K562 (cell line): Measurements from ENCODE around the gene CYLC2. TPM values are rescaled to one million over a fixed set of nuclear protein-coding genes. Genes with fewer than 3 reads are reported as not detected.

ENCODE experiments used
- ATAC-seq: fragments of 200-7000 bp; cut with Tn5 transposase; 3 replicates; pipeline ENCODE4 v1.9.1; 2020; ENCODE audit warnings: moderate library complexity
- BruUV-seq: library from RNA; stranded (reverse); fragments of 400-500 nt; replicated peaks from 2 replicates; lab custom pipeline; 2021; lab: Mats Ljungman, UMichigan
- CTCF ChIA-PET: fragments of 300-600 bp; formaldehyde crosslinking; extraction: SDS; loops from one replicate; lab custom pipeline; 2021; ENCODE audit warnings: low intra/inter-chr PET ratio; lab: Yijun Ruan, JAX
- POLR2A ChIA-PET: fragments of 300-600, 350-650 bp; sonication (Branson Sonifier 250); formaldehyde crosslinking; extraction: SDS; loops from one replicate; lab custom pipeline; 2021; ENCODE audit warnings: antibody characterized with exemption, inconsistent platforms; lab: Yijun Ruan, JAX
- DNase-seq, 4 experiments: peaks; one replicate each; pipeline versions ENCODE4 v3.0.0 to v3.0.0-alpha.2; 2011 to 2018; ENCODE audit warnings: low spot score in 3 of 4, mixed read lengths in 3 of 4; ENCODE audit errors: extremely low read depth in 1 of 4
- FAIRE-seq: peaks from 2 replicates; lab custom pipeline; 2011; peaks lifted over from hg19 to GRCh38; lab: Jason Lieb, UNC
- H2AFZ ChIP-seq: 2 replicates; pipeline ENCODE4 v1.6.0; 2011; ENCODE audit warnings: low read depth, low read length, control low read depth, inconsistent platforms
- H3K27ac ChIP-seq: fragments of 200-600 bp; 3 replicates; pipeline ENCODE4 v1.8.0; 2011; ENCODE audit warnings: low read depth, mild to moderate bottlenecking, control low read depth, inconsistent platforms, low read length, moderate library complexity, mixed read lengths; ENCODE audit errors: extremely low read depth
- H3K27me3 ChIP-seq, 2 experiments: fragments of 300-600 bp in 1 of 2; 2 replicates in 1 of 2; 3 replicates in 1 of 2; pipeline versions ENCODE4 v1.6.0 to v1.8.0; 2011; ENCODE audit warnings: inconsistent platforms in 2 of 2, low read length in 2 of 2, mild to moderate bottlenecking in 1 of 2, mixed read lengths in 1 of 2, moderate library complexity in 1 of 2; ENCODE audit not compliant: control insufficient read depth in 2 of 2, insufficient read depth in 2 of 2
- H3K36me3 ChIP-seq: fragments of 300-600 bp; 3 replicates; pipeline ENCODE4 v1.8.0; 2011; ENCODE audit warnings: mild to moderate bottlenecking, low read length, inconsistent platforms; ENCODE audit not compliant: control insufficient read depth, insufficient read depth
- H3K4me1 ChIP-seq, 2 experiments: fragments of 200-600 bp in 1 of 2; replicated peaks in 1 of 2; 2 replicates in 1 of 2; 3 replicates in 1 of 2; pipeline versions ENCODE4 v1.5.1 to v1.8.0; 2011; ENCODE audit warnings: inconsistent platforms in 2 of 2, low read length in 2 of 2, mild to moderate bottlenecking in 1 of 2, mixed read lengths in 1 of 2, moderate library complexity in 1 of 2; ENCODE audit not compliant: control insufficient read depth in 2 of 2, insufficient read depth in 2 of 2
- H3K4me2 ChIP-seq: 2 replicates; pipeline ENCODE4 v1.6.1; 2011; ENCODE audit warnings: low read length, control low read depth, inconsistent platforms, mixed read lengths; ENCODE audit not compliant: insufficient read depth
- H3K4me3 ChIP-seq: fragments of 200-600 bp; sonication (generic), shearing (Covaris generic); 2 replicates; pipeline ENCODE4 v1.5.1; 2016; ENCODE audit warnings: control low read depth, inconsistent platforms
- H3K79me2 ChIP-seq: fragments of 200-600 bp; 3 replicates; pipeline ENCODE4 v1.8.0; 2011; ENCODE audit warnings: low read length, inconsistent platforms; ENCODE audit not compliant: control insufficient read depth, insufficient read depth
- H3K9ac ChIP-seq, 2 experiments: 2 replicates each; pipeline versions ENCODE4 v1.6.0 to v1.6.1; 2011; ENCODE audit warnings: low read depth in 2 of 2, low read length in 2 of 2, control low read depth in 1 of 2, inconsistent platforms in 1 of 2, mild to moderate bottlenecking in 1 of 2, mixed read lengths in 1 of 2; ENCODE audit not compliant: insufficient read depth in 1 of 2
- H3K9me1 ChIP-seq: one replicate; pipeline ENCODE4 v1.6.0; 2011; ENCODE audit warnings: inconsistent platforms, mild to moderate bottlenecking, low read length, moderate library complexity; ENCODE audit not compliant: control insufficient read depth, insufficient read depth
- H3K9me3 ChIP-seq: replicated peaks from 2 replicates; pipeline ENCODE4 v1.5.1; 2011; ENCODE audit warnings: low read depth, low read length, inconsistent platforms; ENCODE audit not compliant: control insufficient read depth, insufficient read depth
- H4K20me1 ChIP-seq: replicated peaks from 2 replicates; pipeline ENCODE4 v1.6.1; 2011; ENCODE audit warnings: low read length, inconsistent platforms, mixed read lengths; ENCODE audit not compliant: control insufficient read depth, insufficient read depth
- ASH1L ChIP-seq: fragments of 450-650 bp; IDR thresholded peaks from 2 replicates; pipeline ENCODE4 v1.6.1; 2018; ENCODE audit warnings: borderline replicate concordance, mild to moderate bottlenecking, low read depth; ENCODE audit not compliant: partially characterized antibody
- ATF3 ChIP-seq, 2 experiments: fragments of 450-650 bp in 1 of 2; sonication (generic) in 1 of 2; formaldehyde crosslinking in 1 of 2; IDR thresholded peaks in 1 of 2; conservative IDR thresholded peaks in 1 of 2; 2 replicates each; pipeline versions ENCODE4 v1.6.1 to v1.8.1; 2016 to 2023; ENCODE audit warnings: mild to moderate bottlenecking in 2 of 2, moderate library complexity in 2 of 2, inconsistent platforms in 1 of 2, missing genetic modification reagents in 1 of 2
- LEF1 ChIP-seq: fragments of 450-650 bp; IDR thresholded peaks from 2 replicates; pipeline ENCODE4 v1.6.1; 2016; ENCODE audit warnings: mild to moderate bottlenecking
- MCM2 ChIP-seq: fragments of 450-650 bp; IDR thresholded peaks from 2 replicates; pipeline ENCODE4 v1.6.1; 2017; ENCODE audit warnings: low read depth, mild to moderate bottlenecking
- MYBL2 ChIP-seq, 2 experiments: fragments of 450-650 bp in 1 of 2; sonication (generic) in 1 of 2; formaldehyde crosslinking in 1 of 2; IDR thresholded peaks; 2 replicates each; pipeline versions ENCODE4 v1.6.1 to v1.8.1; 2017 to 2022; ENCODE audit warnings: borderline replicate concordance in 1 of 2, inconsistent platforms in 1 of 2, low read depth in 1 of 2, mild to moderate bottlenecking in 1 of 2, missing genetic modification reagents in 1 of 2, moderate library complexity in 1 of 2
- NFXL1 ChIP-seq: fragments of 450-650 bp; formaldehyde crosslinking; IDR thresholded peaks from 2 replicates; pipeline ENCODE4 v1.4.0; 2021; ENCODE audit warnings: mild to moderate bottlenecking
- PRMT5 ChIP-seq: sonication (generic); formaldehyde crosslinking; IDR thresholded peaks from 2 replicates; pipeline ENCODE4 v1.5.0; 2020; ENCODE audit warnings: missing genetic modification reagents
- RAD51 ChIP-seq: fragments of 450-650 bp; IDR thresholded peaks from 2 replicates; pipeline ENCODE4 v1.7.1; 2016; ENCODE audit warnings: low read depth, mild to moderate bottlenecking, borderline replicate concordance
- RBM39 ChIP-seq: fragments of 200-400 bp; formaldehyde crosslinking; optimal IDR thresholded peaks from 2 replicates; pipeline ENCODE3; 2018; ENCODE audit warnings: low read depth, low read length
- SAFB2 ChIP-seq: fragments of 200-400 bp; formaldehyde crosslinking; IDR thresholded peaks from 2 replicates; pipeline ENCODE4 v1.6.1; 2018; ENCODE audit warnings: borderline replicate concordance, low read length, low read depth, moderate library complexity; ENCODE audit not compliant: severe bottlenecking
- SRSF7 ChIP-seq: fragments of 200-400 bp; formaldehyde crosslinking; optimal IDR thresholded peaks from 2 replicates; pipeline ENCODE3; 2017; ENCODE audit warnings: mild to moderate bottlenecking, low read depth, low read length
- TSHZ1 ChIP-seq: fragments of 250-450 bp; sonication (Bioruptor Pico); IDR thresholded peaks from 2 replicates; pipeline ENCODE4 v1.4.0; 2020; ENCODE audit warnings: mild to moderate bottlenecking, moderate library complexity
- ZBTB33 ChIP-seq: sonication (generic); formaldehyde crosslinking; IDR thresholded peaks from 2 replicates; pipeline ENCODE4 v1.8.1; 2023; ENCODE audit warnings: mild to moderate bottlenecking, missing genetic modification reagents
- ZNF512 ChIP-seq: IDR thresholded peaks from 2 replicates; pipeline ENCODE4 v1.6.1; 2016; ENCODE audit warnings: missing genetic modification characterization, missing compliant biosample characterization
- WGBS: fragments of 100-300 bp; shearing (Covaris generic); methylation state at CpG from one replicate; pipeline ENCODE4 v1.1.6; 2016; ENCODE audit warnings: low coverage, mixed read lengths; ENCODE audit not compliant: insufficient coverage; ENCODE audit errors: missing lambda C conversion rate; 5-methylcytosine and 5-hydroxymethylcytosine counted together
- in situ Hi-C: fragments of 300-500 bp; cut with MboI; formaldehyde crosslinking; loops from 4 replicates; pipeline ENCODE4 v1.15.0; 2018; ENCODE audit warnings: inconsistent platforms, mixed read lengths
- intact Hi-C: fragments of 100-400 bp; cut with micrococcal nuclease; formaldehyde crosslinking; loops from 2 replicates; pipeline ENCODE4 v1.14.2; 2022
- polyA plus RNA-seq, 8 experiments: library from polyadenylated mRNA; depleted of rRNA in 4 of 8; stranded (reverse) in 5 of 8; unstranded in 3 of 8; fragments of >200 nt; fragmentation: Nextera tagmentation in 2 of 8; fragmentation: Illumina TruSeq in 1 of 8; extraction: Ambion mirVana in 2 of 8; extraction: Trizol in 1 of 8; gene quantifications; 2 replicates each; pipeline versions ENCODE4 v1.2.1 to v1.2.3, GENCODE V29; 2011 to 2014; ENCODE audit warnings: inconsistent platforms in 1 of 8, missing spikeins in 1 of 8
- total RNA-seq, 7 experiments: library from RNA; depleted of rRNA in 6 of 7; stranded (reverse); fragments of >200 nt in 6 of 7; fragmentation: Illumina TruSeq in 2 of 7; extraction: Trizol in 2 of 7; gene quantifications; 2 replicates each; pipeline versions ENCODE4 v1.2.1 to v1.2.3, GENCODE V29; 2011 to 2021; ENCODE audit warnings: low replicate concordance in 1 of 7

CYLC2 gene
- total and polyA plus RNA-seq, 9 of the 15 experiments (the other 6 are each of a cell fraction or from before 2014, with no cell fraction given), result not detected

- no peaks in the 10 kb centered on the region for H3K27me3 ChIP-seq
- BruUV-seq, result no TSS peak
- in situ Hi-C loops (no loop called here), intact Hi-C loops (no loop called here)
- FAIRE-seq, result no peak
- no peak overlapping the region for H3K4me3 ChIP-seq
- H4K20me1 ChIP-seq, result no peaks in the 10 kb centered on the region
- H3K79me2 ChIP-seq, result no peaks in the 10 kb centered on the region
- H3K9me3 ChIP-seq, result 0 out of 2 replicates have a peak, but pooled peaks cover 3% of the 10 kb centered on the region
- H3K36me3 ChIP-seq, result no peaks in the 10 kb centered on the region
- no peak overlapping the region for H3K9ac ChIP-seq
- ChIA-PET POLR2A (no interaction called here), CTCF (no interaction called here)
- H2AFZ ChIP-seq, result no peak overlapping the region
- H3K27ac ChIP-seq, result no peak overlapping the region
- H3K4me2 ChIP-seq, result no peak overlapping the region
- no peak for DNase-seq
- H3K9me1 ChIP-seq, result no peaks in the 10 kb centered on the region
- ATAC-seq, result no peak
- H3K4me1 ChIP-seq, result no peaks in the 10 kb centered on the region
- 1% methylated on average over 7 of the region's 7 CpGs for WGBS
- no peak for TF ChIP-seq ZBTB33 (CRISPR knock-in tag)
- no peak for TF ChIP-seq LEF1
- TF ChIP-seq PRMT5 (CRISPR knock-in tag), result no peak
- TF ChIP-seq NFXL1, result no peak
- TF ChIP-seq MYBL2 (IDR thresholded peaks at IDR 0.05; ENCODE audit: low read depth), result no peak
- TF ChIP-seq MYBL2 (CRISPR knock-in tag; IDR thresholded peaks at IDR 0.05; ENCODE audit: borderline replicate concordance), result no peak
- TF ChIP-seq RAD51, result no peak
- TF ChIP-seq SRSF7, result no peak
- TF ChIP-seq TSHZ1 (CRISPR knock-in tag), result no peak
- no peak for TF ChIP-seq RBM39
- no peak for TF ChIP-seq MCM2
- no peak for TF ChIP-seq ASH1L
- no peak for TF ChIP-seq SAFB2
- TF ChIP-seq ZNF512 (tag), result no peak
- TF ChIP-seq ATF3 (IDR thresholded peaks at IDR 0.05), result no peak
- no peak for TF ChIP-seq ATF3 (CRISPR knock-in tag; conservative IDR thresholded peaks at IDR 0.05)
Observed at GRCh38 chr9:102966999-102967398, 28.1 kb upstream of the CYLC2 start.
